ENCODE data around the gene TNPO3. TPM values are rescaled to one million over a fixed set of nuclear protein-coding genes. Genes with fewer than 3 reads are reported as not detected.
A peak's percentile ranks its signal among the peaks of the same experiment; 100 is the strongest.

Gene TNPO3
- total RNA-seq, 1 donor from 2014 or later = 45.9 TPM

DNA sequence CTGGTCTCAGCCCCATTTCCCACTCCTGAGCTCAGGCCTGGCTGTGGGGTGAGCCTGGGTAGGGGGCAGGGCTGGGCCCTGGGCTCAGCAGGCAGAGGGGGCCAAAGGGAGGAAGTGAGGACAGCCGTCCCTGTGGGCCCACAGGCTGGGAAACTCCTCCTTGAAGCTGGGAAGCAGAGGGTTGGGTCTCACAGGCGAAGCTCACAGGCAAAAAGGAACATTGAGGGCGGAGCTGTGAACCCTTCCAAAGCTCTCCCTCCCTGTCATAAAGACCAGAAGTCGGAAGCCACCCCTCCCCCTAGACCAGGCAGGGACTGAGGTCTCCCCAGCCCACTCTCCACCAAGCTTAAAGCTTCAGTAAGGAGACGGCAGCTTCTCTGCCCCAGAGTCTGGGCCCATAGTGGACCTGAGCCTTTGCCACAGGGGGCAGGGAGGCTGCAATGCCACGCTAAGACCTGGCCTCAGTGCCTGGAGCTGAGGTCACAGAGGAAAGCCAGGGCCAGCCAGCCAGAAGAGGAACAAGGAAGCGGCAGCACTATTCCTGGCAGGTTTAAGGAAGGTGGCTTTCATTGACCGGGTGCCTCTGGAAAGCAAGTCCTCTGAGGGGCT is 143.4 kb downstream of the TNPO3 start:
- H3K9ac ChIP-seq (ENCODE audit: low read depth in 1 of 3, low read length in 3 of 3) = peak overlapping the region in 1 of 3 donors; percentile 16
- peaks cover 51 to 65% (median 60%) of the 10 kb centered on the region in 3 donors for H3K27me3 ChIP-seq (ENCODE audit: control insufficient read depth in 3 of 3, insufficient read depth in 3 of 3, low read length in 3 of 3)
- H3K9me3 ChIP-seq (ENCODE audit: control insufficient read depth in 3 of 3, low read length in 3 of 3) = no peaks in the 10 kb centered on the region
- H3K36me3 ChIP-seq (ENCODE audit: control insufficient read depth in 3 of 3, insufficient read depth in 3 of 3, low read length in 3 of 3) = no peaks in the 10 kb centered on the region
- peak overlapping the region; percentile 47 for H3K27ac ChIP-seq (ENCODE audit: low read depth, low read length)
- peaks cover 0 to 6% (median 2%) of the 10 kb centered on the region in 3 donors for H3K4me1 ChIP-seq (ENCODE audit: control insufficient read depth in 3 of 3, insufficient read depth in 3 of 3, low read length in 3 of 3)
- H3K4me3 ChIP-seq (ENCODE audit: low read length in 3 of 3) = no peak overlapping the region

DNA sequence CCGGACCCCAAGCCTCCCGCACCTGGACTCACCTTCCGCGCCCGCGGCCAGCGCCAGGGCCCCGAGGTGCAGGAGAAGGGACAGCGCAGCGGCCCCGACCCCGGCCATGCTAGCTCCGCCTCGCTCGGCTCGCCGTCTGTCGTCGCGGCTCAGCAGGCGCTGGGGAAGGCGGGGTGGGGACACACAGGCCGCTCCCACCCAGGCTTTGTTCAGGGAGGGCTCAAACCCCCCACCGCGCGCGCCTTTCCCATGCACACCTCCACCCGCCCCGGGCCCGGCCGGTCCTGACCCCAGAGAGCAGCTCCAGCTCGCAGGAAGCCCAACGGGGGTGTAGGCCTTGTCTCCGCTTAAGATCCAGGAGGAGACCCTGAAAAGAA is 144.4 kb downstream of the TNPO3 start, which contains the start of gene KCP:
Gene KCP (minus strand): TSS at position 141 of the 377 bp plus-strand sequence. CDS start 33 bp downstream, at position 108.
- H3K4me1 ChIP-seq (ENCODE audit: control insufficient read depth in 3 of 3, insufficient read depth in 3 of 3, low read length in 3 of 3) = peaks cover 0 to 6% (median 2%) of the 10 kb centered on the region in 3 donors
- H3K27ac ChIP-seq (ENCODE audit: low read depth, low read length) = peak within 1 kb of the TSS; percentile 25
- H3K4me3 ChIP-seq (ENCODE audit: low read length in 3 of 3) = peak within 1 kb of the TSS in 1 of 3 donors; percentile 29
- H3K27me3 ChIP-seq (ENCODE audit: control insufficient read depth in 3 of 3, insufficient read depth in 3 of 3, low read length in 3 of 3) = peaks cover 46 to 57% (median 56%) of the 10 kb centered on the region in 3 donors
- H3K36me3 ChIP-seq (ENCODE audit: control insufficient read depth in 3 of 3, insufficient read depth in 3 of 3, low read length in 3 of 3) = no peaks in the 10 kb centered on the region
- peak within 1 kb of the TSS; percentile 10 to 40 (median 14) for H3K9ac ChIP-seq (ENCODE audit: low read depth in 1 of 3, low read length in 3 of 3)
- no peaks in the 10 kb centered on the region for H3K9me3 ChIP-seq (ENCODE audit: control insufficient read depth in 3 of 3, low read length in 3 of 3)

GRCh38 chr7:128909625-128910568 is 145.0 kb downstream of the TNPO3 start:
- Histone ChIP-seq H3K4me3 (ENCODE audit: low read length in 3 of 3) (peak overlapping the region in 1 of 3 donors; percentile 29), H3K9me3 (ENCODE audit: control insufficient read depth in 3 of 3, low read length in 3 of 3) (no peaks in the 10 kb centered on the region), H3K9ac (ENCODE audit: low read depth in 1 of 3, low read length in 3 of 3) (peak overlapping the region; percentile 10 to 40 (median 14))

GRCh38 chr7:128908750-128909624 is 145.9 kb downstream of the TNPO3 start:
- H3K9me3 ChIP-seq (ENCODE audit: control insufficient read depth in 3 of 3, low read length in 3 of 3) = no peaks in the 10 kb centered on the region
- peaks cover 0 to 2% (median 2%) of the 10 kb centered on the region in 3 donors for H3K4me1 ChIP-seq (ENCODE audit: control insufficient read depth in 3 of 3, insufficient read depth in 3 of 3, low read length in 3 of 3)
- peaks cover 35 to 49% (median 43%) of the 10 kb centered on the region in 3 donors for H3K27me3 ChIP-seq (ENCODE audit: control insufficient read depth in 3 of 3, insufficient read depth in 3 of 3, low read length in 3 of 3)
- no peak overlapping the region for H3K27ac ChIP-seq (ENCODE audit: low read depth, low read length)
- no peak overlapping the region for H3K9ac ChIP-seq (ENCODE audit: low read depth in 1 of 3, low read length in 3 of 3)
- H3K4me3 ChIP-seq (ENCODE audit: low read length in 3 of 3) = no peak overlapping the region
- H3K36me3 ChIP-seq (ENCODE audit: control insufficient read depth in 3 of 3, insufficient read depth in 3 of 3, low read length in 3 of 3) = no peaks in the 10 kb centered on the region

More at GRCh38 chr7:128909625-128910568, 145.0 kb downstream of the TNPO3 start:
- H3K27me3 ChIP-seq (ENCODE audit: control insufficient read depth in 3 of 3, insufficient read depth in 3 of 3, low read length in 3 of 3) = peaks cover 43 to 52% (median 52%) of the 10 kb centered on the region in 3 donors
- peak overlapping the region; percentile 25 for H3K27ac ChIP-seq (ENCODE audit: low read depth, low read length)
- H3K36me3 ChIP-seq (ENCODE audit: control insufficient read depth in 3 of 3, insufficient read depth in 3 of 3, low read length in 3 of 3) = no peaks in the 10 kb centered on the region
- H3K4me1 ChIP-seq (ENCODE audit: control insufficient read depth in 3 of 3, insufficient read depth in 3 of 3, low read length in 3 of 3) = peaks cover 0 to 2% (median 2%) of the 10 kb centered on the region in 3 donors

GRCh38 chr7:128906766-128907559 is 147.9 kb downstream of the TNPO3 start:
- Histone ChIP-seq H3K4me3 (ENCODE audit: low read length in 3 of 3) (no peak overlapping the region), H3K36me3 (ENCODE audit: control insufficient read depth in 3 of 3, insufficient read depth in 3 of 3, low read length in 3 of 3) (no peaks in the 10 kb centered on the region), H3K27me3 (ENCODE audit: control insufficient read depth in 3 of 3, insufficient read depth in 3 of 3, low read length in 3 of 3) (peaks cover 34 to 50% (median 36%) of the 10 kb centered on the region in 3 donors), H3K4me1 (ENCODE audit: control insufficient read depth in 3 of 3, insufficient read depth in 3 of 3, low read length in 3 of 3) (peaks cover 0 to 2% (median 2%) of the 10 kb centered on the region in 3 donors), H3K9ac (ENCODE audit: low read depth in 1 of 3, low read length in 3 of 3) (no peak overlapping the region), H3K9me3 (ENCODE audit: control insufficient read depth in 3 of 3, low read length in 3 of 3) (no peaks in the 10 kb centered on the region), H3K27ac (ENCODE audit: low read depth, low read length) (no peak overlapping the region)

- no peak overlapping the region for H3K27ac ChIP-seq (ENCODE audit: low read depth, low read length)
- no peak overlapping the region for H3K4me3 ChIP-seq (ENCODE audit: low read length in 3 of 3)
- no peaks in the 10 kb centered on the region for H3K36me3 ChIP-seq (ENCODE audit: control insufficient read depth in 3 of 3, insufficient read depth in 3 of 3, low read length in 3 of 3)
- H3K4me1 ChIP-seq (ENCODE audit: control insufficient read depth in 3 of 3, insufficient read depth in 3 of 3, low read length in 3 of 3) = peaks cover 0 to 2% (median 0%) of the 10 kb centered on the region in 3 donors
- no peaks in the 10 kb centered on the region for H3K9me3 ChIP-seq (ENCODE audit: control insufficient read depth in 3 of 3, low read length in 3 of 3)
- H3K9ac ChIP-seq (ENCODE audit: low read depth in 1 of 3, low read length in 3 of 3) = no peak overlapping the region
- peaks cover 29 to 43% (median 31%) of the 10 kb centered on the region in 3 donors for H3K27me3 ChIP-seq (ENCODE audit: control insufficient read depth in 3 of 3, insufficient read depth in 3 of 3, low read length in 3 of 3)
Measured at GRCh38 chr7:128906001-128906765, 148.7 kb downstream of the TNPO3 start.

DNA sequence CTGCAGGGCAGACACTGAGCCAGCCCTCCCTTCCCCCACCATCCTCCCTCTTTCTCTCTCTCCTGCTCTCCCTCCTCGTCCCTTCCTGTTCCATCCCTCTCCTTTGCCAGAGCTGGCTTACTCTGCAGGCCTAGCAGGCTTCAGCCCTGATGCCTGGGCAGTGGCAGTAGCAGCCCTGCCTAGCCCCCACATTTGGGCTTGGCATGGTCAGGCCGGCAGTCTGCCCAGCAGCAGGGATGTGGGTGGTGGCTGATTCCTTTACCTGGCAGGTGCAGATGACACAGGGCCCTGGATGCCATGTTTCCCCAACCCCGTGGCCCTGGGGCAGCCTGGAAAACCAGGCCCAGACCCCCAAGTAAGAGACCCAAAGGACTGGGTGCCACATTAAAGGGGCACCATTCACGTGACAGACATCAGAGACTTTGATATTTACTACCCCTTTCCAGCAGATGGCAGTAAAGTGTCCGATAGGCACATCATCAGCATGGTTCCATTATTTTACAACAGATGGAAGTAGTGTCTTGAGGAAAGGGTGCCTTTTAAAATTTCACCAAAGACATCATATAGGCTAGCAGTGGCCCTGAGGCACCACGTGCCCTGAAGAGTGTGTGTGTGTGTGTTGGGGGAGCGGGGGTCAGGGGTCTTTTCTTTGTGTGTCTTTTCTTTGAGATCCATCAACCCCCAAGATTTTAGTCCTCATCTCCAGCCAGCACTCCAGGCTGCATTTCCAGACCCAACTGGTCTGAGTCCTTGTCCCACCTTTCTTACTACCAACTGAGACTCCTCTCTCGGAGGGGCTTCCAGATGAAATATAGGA is 150.3 kb downstream of the TNPO3 start:
- Histone ChIP-seq H3K9me3 (ENCODE audit: control insufficient read depth in 3 of 3, low read length in 3 of 3) (peaks cover 0 to 2% (median 0%) of the 10 kb centered on the region in 3 donors), H3K27me3 (ENCODE audit: control insufficient read depth in 3 of 3, insufficient read depth in 3 of 3, low read length in 3 of 3) (peaks cover 16 to 28% (median 21%) of the 10 kb centered on the region in 3 donors), H3K27ac (ENCODE audit: low read depth, low read length) (no peak overlapping the region), H3K4me3 (ENCODE audit: low read length in 3 of 3) (no peak overlapping the region), H3K9ac (ENCODE audit: low read depth in 1 of 3, low read length in 3 of 3) (no peak overlapping the region), H3K36me3 (ENCODE audit: control insufficient read depth in 3 of 3, insufficient read depth in 3 of 3, low read length in 3 of 3) (no peaks in the 10 kb centered on the region), H3K4me1 (ENCODE audit: control insufficient read depth in 3 of 3, insufficient read depth in 3 of 3, low read length in 3 of 3) (no peaks in the 10 kb centered on the region)

Data from skeletal muscle tissue (tissue), 4 donors.